Transverse colon (tissue), 4 donors: ENCODE results near the gene SH3BGR. TPM values are rescaled to one million over a fixed set of nuclear protein-coding genes. Genes with fewer than 3 reads are reported as not detected.
"Not testable (repeated sequence)": the region's sequence is repeated elsewhere in the genome, so short reads cannot be mapped to it uniquely, and the experiment has no call there.

Source experiments
- DNase-seq: peaks from one replicate; pipeline ENCODE4 v3.0.0-alpha.2; 2019
- H3K27ac ChIP-seq, 4 donors: fragments of 200-600 bp; sonication (generic); 2 replicates each; pipeline ENCODE4 v1.5.1; 2016 to 2018; ENCODE audit warnings: inconsistent platforms in 4 of 4
- H3K27me3 ChIP-seq: fragments of 200-600 bp; sonication (generic); 2 replicates; pipeline ENCODE4 v1.5.1; 2017; ENCODE audit warnings: inconsistent platforms
- H3K36me3 ChIP-seq, 4 donors: fragments of 200-600 bp; sonication (generic); 2 replicates each; pipeline ENCODE4 v1.5.1; 2017 to 2019; ENCODE audit warnings: inconsistent platforms in 4 of 4
- H3K4me1 ChIP-seq, 4 donors: fragments of 200-600 bp; sonication (generic); 2 replicates each; pipeline ENCODE4 v1.5.1; 2017 to 2020; ENCODE audit warnings: inconsistent platforms in 4 of 4
- H3K4me3 ChIP-seq, 4 donors: fragments of 200-600 bp; sonication (generic); 1 replicate in 1 of 4; 2 replicates in 3 of 4; pipeline versions ENCODE4 v1.5.1 to v1.6.1; 2017 to 2019; ENCODE audit warnings: inconsistent platforms in 4 of 4
- H3K9me3 ChIP-seq, 2 donors: fragments of 200-600 bp; sonication (generic); 2 replicates each; pipeline ENCODE4 v1.5.1; 2017 to 2019; ENCODE audit warnings: inconsistent platforms in 2 of 2
- CTCF ChIP-seq, 5 experiments: fragments of 200-600 bp in 3 of 5; fragments of 450-650 bp in 2 of 5; sonication (generic) in 3 of 5; IDR thresholded peaks; 1 replicate in 2 of 5; 2 replicates in 3 of 5; pipeline ENCODE4 v1.5.1; 2016 to 2017; ENCODE audit warnings: antibody characterized with exemption in 5 of 5, inconsistent platforms in 3 of 5, mild to moderate bottlenecking in 2 of 5, moderate library complexity in 1 of 5
- EP300 ChIP-seq: sonication (generic); formaldehyde crosslinking; IDR thresholded peaks from one replicate; pipeline ENCODE4 v1.6.1; 2017; ENCODE audit warnings: antibody characterized with exemption, low read depth
- POLR2A ChIP-seq: fragments of 450-650 bp; IDR thresholded peaks from one replicate; pipeline ENCODE4 v1.6.1; 2016; ENCODE audit warnings: antibody characterized with exemption, mild to moderate bottlenecking, moderate library complexity
- POLR2AphosphoS5 ChIP-seq, 3 donors: sonication (generic); formaldehyde crosslinking; IDR thresholded peaks; one replicate each; pipeline ENCODE4 v1.6.1; 2016; ENCODE audit warnings: antibody characterized with exemption in 3 of 3
- WGBS, 2 donors: methylation state at CpG; one replicate each; pipeline ENCODE4 v1.1.5; 2018; ENCODE audit warnings: low coverage in 1 of 2; 5-methylcytosine and 5-hydroxymethylcytosine counted together
- in situ Hi-C, 4 donors: fragments of 200-750 bp; cut with MboI; loops; one replicate each; pipeline versions ENCODE4 v1.15.0 to v1.15.1; 2017; ENCODE audit warnings: low sequenced_read_pairs in 3 of 4, low pct_ligation_motif_present in 1 of 4, low pct_unique_long_range_greater_than_20kb in 1 of 4
- intact Hi-C: fragments of 100-400 bp; cut with DNase I; formaldehyde crosslinking; loops from one replicate; pipeline ENCODE4 v1.15.1; 2023; ENCODE audit warnings: low total_unique reads
- total RNA-seq, 4 donors: library from RNA; depleted of rRNA; stranded (reverse); fragments of >200 nt; gene quantifications; one replicate each; pipeline ENCODE4 v1.1.0, GENCODE V29; 2016

SH3BGR gene
- total RNA-seq, 4 donors from 2014 or later, result 3.7 to 15.7 (median 7.9) TPM

- no peaks in the 10 kb centered on the region for H3K36me3 ChIP-seq
- no peak overlapping the region for H3K27ac ChIP-seq
- H3K27me3 ChIP-seq, result no peaks in the 10 kb centered on the region
- no peak for DNase-seq
- in situ Hi-C loops (no loop called here), intact Hi-C loops (no loop called here)
- H3K4me1 ChIP-seq, result peaks cover 0 to 18% (median 10%) of the 10 kb centered on the region in 4 donors
- TF ChIP-seq POLR2A (no peak), EP300 (no peak), CTCF (IDR thresholded peaks at IDR 0.05) (no peak), POLR2AphosphoS5 (IDR thresholded peaks at IDR 0.05) (no peak)
- no peaks in the 10 kb centered on the region for H3K9me3 ChIP-seq
- WGBS, 2 donors, result 3 to 30% methylated on average over 1 of the region's 1 CpG
- no peak overlapping the region for H3K4me3 ChIP-seq
Observed at GRCh38 chr21:39537571-39537970, 85.8 kb downstream of the SH3BGR start.

GRCh38 chr21:39538453-39539042 is 86.8 kb downstream of the SH3BGR start:
- H3K9me3 ChIP-seq, result no peaks in the 10 kb centered on the region
- H3K36me3 ChIP-seq, result no peaks in the 10 kb centered on the region
- no peaks in the 10 kb centered on the region for H3K27me3 ChIP-seq
- TF ChIP-seq POLR2AphosphoS5 (IDR thresholded peaks at IDR 0.05) (no peak), EP300 (no peak), POLR2A (no peak), CTCF (IDR thresholded peaks at IDR 0.05) (no peak)
- 79 to 96% methylated on average over 5 to 8 of the region's 8 CpGs for WGBS, 2 donors
- peaks cover 0 to 18% (median 10%) of the 10 kb centered on the region in 4 donors for H3K4me1 ChIP-seq
- intact Hi-C loops, result no loop called here
- DNase-seq, result no peak
- H3K4me3 ChIP-seq, result no peak overlapping the region
- in situ Hi-C loops, result no loop called here
- no peak overlapping the region for H3K27ac ChIP-seq

GRCh38 chr21:39540367-39540766 is 88.6 kb downstream of the SH3BGR start:
- H3K27ac ChIP-seq, in situ Hi-C loops, DNase-seq, H3K9me3 ChIP-seq, H3K4me3 ChIP-seq, intact Hi-C loops, H3K27me3 ChIP-seq, H3K36me3 ChIP-seq: not testable (repeated sequence)
- peaks cover 0 to 18% (median 10%) of the 10 kb centered on the region in 4 donors for H3K4me1 ChIP-seq
- 89% methylated on average over 4 of the region's 4 CpGs; no CpG with 5 or more reads in 1 of the 2 donors for WGBS, 2 donors

GRCh38 chr21:39542736-39543135 is 91.0 kb downstream of the SH3BGR start:
- no peak overlapping the region for H3K4me3 ChIP-seq
- peaks cover 0 to 15% (median 9%) of the 10 kb centered on the region in 4 donors for H3K4me1 ChIP-seq
- no peaks in the 10 kb centered on the region for H3K36me3 ChIP-seq
- peak overlapping the region in 1 of 4 donors; percentile 21 for H3K27ac ChIP-seq
- TF ChIP-seq POLR2AphosphoS5 (IDR thresholded peaks at IDR 0.05), result no peak
- TF ChIP-seq EP300, result no peak
- no peaks in the 10 kb centered on the region for H3K9me3 ChIP-seq
- in situ Hi-C loops (no loop called here), intact Hi-C loops (no loop called here)
- DNase-seq, result no peak
- 61 to 72% methylated on average over 5 of the region's 5 CpGs for WGBS, 2 donors
- H3K27me3 ChIP-seq, result no peaks in the 10 kb centered on the region

- Histone ChIP-seq H3K27me3 (no peaks in the 10 kb centered on the region), H3K4me3 (no peak overlapping the region), H3K27ac (no peak overlapping the region), H3K9me3 (peaks cover 0 to 1% of the 10 kb centered on the region in 2 donors), H3K36me3 (no peaks in the 10 kb centered on the region), H3K4me1 (peaks cover 0 to 4% (median 2%) of the 10 kb centered on the region in 4 donors)
- in situ Hi-C loops (no loop called here), intact Hi-C loops (no loop called here)
- TF ChIP-seq POLR2AphosphoS5 (IDR thresholded peaks at IDR 0.05), result no peak
- WGBS, 2 donors, result 95 to 100% methylated on average over 1 of the region's 1 CpG
- DNase-seq, result no peak
Observed at GRCh38 chr21:39546522-39546921, 94.8 kb downstream of the SH3BGR start.

GRCh38 chr21:39552856-39553255 is 101.1 kb downstream of the SH3BGR start:
- WGBS, 2 donors, result 43 to 44% methylated on average over 1 of the region's 1 CpG
- H3K27ac ChIP-seq, result no peak overlapping the region

More at GRCh38 chr21:39552856-39553255, 101.1 kb downstream of the SH3BGR start:
- Histone ChIP-seq H3K36me3 (no peaks in the 10 kb centered on the region), H3K4me3 (no peak overlapping the region), H3K27me3 (no peaks in the 10 kb centered on the region), H3K9me3 (peaks cover 0 to 5% of the 10 kb centered on the region in 2 donors), H3K4me1 (peaks cover 0 to 4% (median 0%) of the 10 kb centered on the region in 4 donors)
- intact Hi-C loops, result no loop called here
- in situ Hi-C loops, result no loop called here
- TF ChIP-seq CTCF (IDR thresholded peaks at IDR 0.05) (no peak), POLR2AphosphoS5 (IDR thresholded peaks at IDR 0.05) (no peak), POLR2A (no peak), EP300 (no peak)
- DNase-seq, result no peak
